ENCODE results near the gene SGIP1. TPM values are rescaled to one million over a fixed set of nuclear protein-coding genes. Genes with fewer than 3 reads are reported as not detected.

The SGIP1 gene
- total and polyA plus RNA-seq, 2 of the 4 experiments (the other 2 are of a cell fraction): 27.1 to 42.7 TPM

DNA sequence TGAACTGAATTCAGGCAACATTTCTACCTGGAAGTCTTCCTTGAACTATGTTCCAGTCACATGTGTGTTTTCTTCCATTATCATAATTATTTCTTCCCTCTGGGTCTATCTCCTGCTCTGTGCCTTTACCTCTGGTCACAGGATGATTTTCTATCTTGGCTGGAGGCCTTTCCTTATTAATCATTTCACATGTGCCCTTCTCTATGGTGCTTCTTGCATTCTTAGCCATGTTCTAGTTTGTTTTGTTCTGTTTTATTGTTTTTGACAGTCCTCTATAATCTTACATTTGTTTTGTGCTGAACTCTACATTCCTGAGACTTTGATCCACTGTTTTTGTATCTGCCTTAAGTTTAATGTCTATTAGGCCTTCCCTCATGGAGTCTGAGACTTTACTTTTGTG is 51.0 kb downstream of the SGIP1 start:
- H2AFZ ChIP-seq (replicated peaks; ENCODE audit: low read length, poor library complexity): no peak overlapping the region
- H3K56ac ChIP-seq (ENCODE audit: extremely low read depth, insufficient read depth, low read length): peak overlapping the region; percentile 25; the same call in 1 of the 2 replicates
- peaks cover 31 to 51% of the 10 kb centered on the region in 2 experiments for H3K79me1 ChIP-seq (ENCODE audit: low read depth in 1 of 2, low read length in 2 of 2)
- H4K8ac ChIP-seq (ENCODE audit: low read depth in 2 of 2, low read length in 2 of 2): peak overlapping the region in 1 of 2 experiments; percentile 4; a peak in 1 of 4 replicates
- peak; percentile 30; the same call in 1 of the 2 replicates for ATAC-seq (ENCODE audit: low read depth)
- no peak overlapping the region for H3K27ac ChIP-seq (ENCODE audit: insufficient read depth, low read length)
- H2AK5ac ChIP-seq (ENCODE audit: low read depth, low read length): peak overlapping the region; percentile 30; the same call in 1 of the 2 replicates
- no peaks in the 10 kb centered on the region; the same call in 1 of the 2 replicates for H3K4me1 ChIP-seq (ENCODE audit: control insufficient read depth, insufficient read depth, low read length)
- POLR2A ChIA-PET (ENCODE audit: unreplicated experiment): no interaction called here
- peak overlapping the region; percentile 53; the same call in 1 of the 2 replicates for H3K18ac ChIP-seq (ENCODE audit: low read depth, low read length)
- H3K23ac ChIP-seq (ENCODE audit: low read depth, low read length): peak overlapping the region; percentile 21; the same call in 1 of the 2 replicates
- in situ Hi-C loops (cut with MboI; ENCODE audit: low sequenced_read_pairs): no loop called here
- H3K27me3 ChIP-seq (ENCODE audit: control insufficient read depth, insufficient read depth, low read length): no peaks in the 10 kb centered on the region
- no peak overlapping the region for H2BK20ac ChIP-seq (ENCODE audit: low read depth, low read length)
- TF ChIP-seq CHD1 (IDR thresholded peaks at IDR 0.05; ENCODE audit: low read depth, low read length): no peak
- TF ChIP-seq, protein P1, sequence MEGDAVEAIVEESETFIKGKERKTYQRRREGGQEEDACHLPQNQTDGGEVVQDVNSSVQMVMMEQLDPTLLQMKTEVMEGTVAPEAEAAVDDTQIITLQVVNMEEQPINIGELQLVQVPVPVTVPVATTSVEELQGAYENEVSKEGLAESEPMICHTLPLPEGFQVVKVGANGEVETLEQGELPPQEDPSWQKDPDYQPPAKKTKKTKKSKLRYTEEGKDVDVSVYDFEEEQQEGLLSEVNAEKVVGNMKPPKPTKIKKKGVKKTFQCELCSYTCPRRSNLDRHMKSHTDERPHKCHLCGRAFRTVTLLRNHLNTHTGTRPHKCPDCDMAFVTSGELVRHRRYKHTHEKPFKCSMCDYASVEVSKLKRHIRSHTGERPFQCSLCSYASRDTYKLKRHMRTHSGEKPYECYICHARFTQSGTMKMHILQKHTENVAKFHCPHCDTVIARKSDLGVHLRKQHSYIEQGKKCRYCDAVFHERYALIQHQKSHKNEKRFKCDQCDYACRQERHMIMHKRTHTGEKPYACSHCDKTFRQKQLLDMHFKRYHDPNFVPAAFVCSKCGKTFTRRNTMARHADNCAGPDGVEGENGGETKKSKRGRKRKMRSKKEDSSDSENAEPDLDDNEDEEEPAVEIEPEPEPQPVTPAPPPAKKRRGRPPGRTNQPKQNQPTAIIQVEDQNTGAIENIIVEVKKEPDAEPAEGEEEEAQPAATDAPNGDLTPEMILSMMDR (conservative IDR thresholded peaks at IDR 0.05; ENCODE audit: low read depth, low read length): no peak
- TF ChIP-seq MAZ (IDR thresholded peaks at IDR 0.05; ENCODE audit: borderline replicate concordance, low read depth, low read length): no peak
- no peak for TF ChIP-seq MAFK (IDR thresholded peaks at IDR 0.05; ENCODE audit: low read depth, low read length)
- no peak for TF ChIP-seq RFX5 (IDR thresholded peaks at IDR 0.05; ENCODE audit: low read depth, low read length)
- TF ChIP-seq NFE2L2 (IDR thresholded peaks at IDR 0.05; ENCODE audit: low read depth, low read length): no peak
- TF ChIP-seq FOS (IDR thresholded peaks at IDR 0.05; ENCODE audit: low read depth, low read length): no peak
- H4K91ac ChIP-seq (ENCODE audit: insufficient read depth, low read depth, low read length): no peak overlapping the region
- no peak overlapping the region for H3K4me3 ChIP-seq (ENCODE audit: insufficient read depth, low read depth, low read length)
- H2BK120ac ChIP-seq (ENCODE audit: low read depth, low read length): no peak overlapping the region
- BruUV-seq (replicated peaks): no TSS peak
- no peak overlapping the region for H3K4me2 ChIP-seq (ENCODE audit: low read depth, low read length)
- H3K36me3 ChIP-seq (ENCODE audit: control insufficient read depth, insufficient read depth, low read length): peaks cover 11% of the 10 kb centered on the region; the same call in 1 of the 2 replicates
- H3K4ac ChIP-seq (ENCODE audit: low read depth, low read length): no peak overlapping the region
- H2AK9ac ChIP-seq (replicated peaks; ENCODE audit: low read depth, low read length, poor library complexity): no peak overlapping the region
- H3K14ac ChIP-seq (replicated peaks; ENCODE audit: low read depth, low read length): no peak overlapping the region
- DNase-seq: no peak
- H3K9me1 ChIP-seq (ENCODE audit: insufficient read depth, low read length): peaks cover 4% of the 10 kb centered on the region; the same call in 1 of the 2 replicates
- no peak overlapping the region for H2BK15ac ChIP-seq (ENCODE audit: low read depth, low read length)
- dilution Hi-C loops (cut with HindIII; ENCODE audit: low sequenced_read_pairs, unreplicated experiment): no loop called here
- intact Hi-C loops (cut with micrococcal nuclease): no loop called here
- CTCF ChIA-PET: no interaction called here
- H3K9me3 ChIP-seq (ENCODE audit: control insufficient read depth, insufficient read depth, low read length): no peaks in the 10 kb centered on the region
- peaks cover 36% of the 10 kb centered on the region; the same call in 1 of the 2 replicates for H4K20me1 ChIP-seq (ENCODE audit: insufficient read depth, low read length)
- no peak overlapping the region for H2BK5ac ChIP-seq (ENCODE audit: low read depth, low read length, poor library complexity, severe bottlenecking)
- no peak overlapping the region for H3K9ac ChIP-seq (ENCODE audit: low read depth, low read length)
- H4K5ac ChIP-seq (ENCODE audit: low read depth, low read length): no peak overlapping the region; the same call in 1 of the 2 replicates

All from IMR-90 (cell line).